Suprapubic skin (tissue), 4 donors: ENCODE measurements around the gene FILIP1L. TPM values are rescaled to one million over a fixed set of nuclear protein-coding genes. Genes with fewer than 3 reads are reported as not detected.

Source experiments
- DNase-seq, 2 donors: peaks; one replicate each; pipeline ENCODE4 v3.0.0-alpha.2; 2019; ENCODE audit warnings: low spot score in 2 of 2
- H3K27ac ChIP-seq: fragments of 200-600 bp; sonication (generic); one replicate; pipeline ENCODE4 v1.5.1; 2019
- H3K27me3 ChIP-seq: fragments of 200-600 bp; sonication (generic); one replicate; pipeline ENCODE4 v1.5.1; 2019
- H3K36me3 ChIP-seq: fragments of 200-600 bp; sonication (generic); one replicate; pipeline ENCODE4 v1.5.1; 2019
- H3K4me1 ChIP-seq: fragments of 200-600 bp; sonication (generic); one replicate; pipeline ENCODE4 v1.5.1; 2019
- H3K4me3 ChIP-seq: fragments of 200-600 bp; sonication (generic); one replicate; pipeline ENCODE4 v1.5.1; 2019; ENCODE audit warnings: mild to moderate bottlenecking
- H3K9me3 ChIP-seq: fragments of 200-600 bp; sonication (generic); one replicate; pipeline ENCODE4 v1.5.1; 2019
- EP300 ChIP-seq: sonication (generic); formaldehyde crosslinking; IDR thresholded peaks from one replicate; pipeline ENCODE4 v1.6.1; 2017; ENCODE audit warnings: antibody characterized with exemption
- POLR2A ChIP-seq, 2 donors: fragments of 450-650 bp; IDR thresholded peaks; one replicate each; pipeline ENCODE4 v1.6.1; 2017; ENCODE audit warnings: antibody characterized with exemption in 2 of 2, mild to moderate bottlenecking in 2 of 2, moderate library complexity in 2 of 2
- POLR2AphosphoS5 ChIP-seq, 3 donors: sonication (generic); formaldehyde crosslinking; IDR thresholded peaks; one replicate each; pipeline ENCODE4 v1.6.1; 2017; ENCODE audit warnings: antibody characterized with exemption in 3 of 3
- WGBS: methylation state at CpG from one replicate; pipeline ENCODE4 v1.1.5; 2018; 5-methylcytosine and 5-hydroxymethylcytosine counted together
- total RNA-seq, 4 donors: library from RNA; depleted of rRNA; stranded (reverse); fragments of >200 nt; gene quantifications; one replicate each; pipeline ENCODE4 v1.1.0, GENCODE V29; 2016
- TF ChIP-seq, protein P1 (sequence below), 2 donors: fragments of 200-600 bp in 1 of 2; fragments of 450-650 bp in 1 of 2; sonication (generic) in 1 of 2; IDR thresholded peaks; one replicate each; pipeline ENCODE4 v1.5.1; 2016 to 2019; ENCODE audit warnings: antibody characterized with exemption in 2 of 2, mild to moderate bottlenecking in 1 of 2, moderate library complexity in 1 of 2

The FILIP1L gene
- total RNA-seq, 4 donors from 2014 or later: 14.0 to 19.9 (median 15.9) TPM

- H3K36me3 ChIP-seq: no peaks in the 10 kb centered on the region
- H3K4me3 ChIP-seq: no peak overlapping the region
- H3K4me1 ChIP-seq: peaks cover 17% of the 10 kb centered on the region
- no peak for DNase-seq
- H3K27me3 ChIP-seq: no peaks in the 10 kb centered on the region
- H3K27ac ChIP-seq: no peak overlapping the region
- no peaks in the 10 kb centered on the region for H3K9me3 ChIP-seq
- WGBS: 76% methylated on average over 1 of the region's 1 CpG
- no peak for TF ChIP-seq POLR2A (IDR thresholded peaks at IDR 0.05)
- TF ChIP-seq, protein P1, sequence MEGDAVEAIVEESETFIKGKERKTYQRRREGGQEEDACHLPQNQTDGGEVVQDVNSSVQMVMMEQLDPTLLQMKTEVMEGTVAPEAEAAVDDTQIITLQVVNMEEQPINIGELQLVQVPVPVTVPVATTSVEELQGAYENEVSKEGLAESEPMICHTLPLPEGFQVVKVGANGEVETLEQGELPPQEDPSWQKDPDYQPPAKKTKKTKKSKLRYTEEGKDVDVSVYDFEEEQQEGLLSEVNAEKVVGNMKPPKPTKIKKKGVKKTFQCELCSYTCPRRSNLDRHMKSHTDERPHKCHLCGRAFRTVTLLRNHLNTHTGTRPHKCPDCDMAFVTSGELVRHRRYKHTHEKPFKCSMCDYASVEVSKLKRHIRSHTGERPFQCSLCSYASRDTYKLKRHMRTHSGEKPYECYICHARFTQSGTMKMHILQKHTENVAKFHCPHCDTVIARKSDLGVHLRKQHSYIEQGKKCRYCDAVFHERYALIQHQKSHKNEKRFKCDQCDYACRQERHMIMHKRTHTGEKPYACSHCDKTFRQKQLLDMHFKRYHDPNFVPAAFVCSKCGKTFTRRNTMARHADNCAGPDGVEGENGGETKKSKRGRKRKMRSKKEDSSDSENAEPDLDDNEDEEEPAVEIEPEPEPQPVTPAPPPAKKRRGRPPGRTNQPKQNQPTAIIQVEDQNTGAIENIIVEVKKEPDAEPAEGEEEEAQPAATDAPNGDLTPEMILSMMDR (IDR thresholded peaks at IDR 0.05): no peak
- TF ChIP-seq EP300: no peak
- no peak for TF ChIP-seq POLR2AphosphoS5 (IDR thresholded peaks at IDR 0.05)
These were observed 163.4 kb downstream of the FILIP1L start for GRCh38 chr3:99950921-99951320.

- 87% methylated on average over 5 of the region's 5 CpGs for WGBS
- H3K4me3 ChIP-seq: no peak overlapping the region
- DNase-seq: no peak
- H3K4me1 ChIP-seq: peaks cover 25% of the 10 kb centered on the region
- H3K27ac ChIP-seq: no peak overlapping the region
- no peaks in the 10 kb centered on the region for H3K27me3 ChIP-seq
- no peaks in the 10 kb centered on the region for H3K9me3 ChIP-seq
- TF ChIP-seq EP300 (no peak), POLR2AphosphoS5 (IDR thresholded peaks at IDR 0.05) (no peak), POLR2A (IDR thresholded peaks at IDR 0.05) (no peak)
- TF ChIP-seq, protein P1 (IDR thresholded peaks at IDR 0.05): no peak
- no peaks in the 10 kb centered on the region for H3K36me3 ChIP-seq
These were observed 164.2 kb downstream of the FILIP1L start for GRCh38 chr3:99949956-99950670.

- TF ChIP-seq, protein P1 (IDR thresholded peaks at IDR 0.05): no peak
- TF ChIP-seq POLR2AphosphoS5 (IDR thresholded peaks at IDR 0.05) (no peak), POLR2A (IDR thresholded peaks at IDR 0.05) (no peak), EP300 (no peak)
- DNase-seq: no peak
- Histone ChIP-seq H3K36me3 (no peaks in the 10 kb centered on the region), H3K9me3 (no peaks in the 10 kb centered on the region), H3K27me3 (no peaks in the 10 kb centered on the region), H3K27ac (no peak overlapping the region), H3K4me1 (peaks cover 34% of the 10 kb centered on the region), H3K4me3 (no peak overlapping the region)
- WGBS: 92% methylated on average over 1 of the region's 1 CpG
These were observed 165.7 kb downstream of the FILIP1L start for GRCh38 chr3:99948467-99949089.

- no peak for TF ChIP-seq POLR2A (IDR thresholded peaks at IDR 0.05)
- Histone ChIP-seq H3K9me3 (no peaks in the 10 kb centered on the region), H3K4me3 (no peak overlapping the region), H3K27me3 (no peaks in the 10 kb centered on the region), H3K36me3 (no peaks in the 10 kb centered on the region), H3K27ac (no peak overlapping the region), H3K4me1 (peaks cover 34% of the 10 kb centered on the region)
- no peak for DNase-seq
- WGBS: 91% methylated on average over 3 of the region's 3 CpGs
These were observed 166.9 kb downstream of the FILIP1L start for GRCh38 chr3:99947356-99947755.

DNA sequence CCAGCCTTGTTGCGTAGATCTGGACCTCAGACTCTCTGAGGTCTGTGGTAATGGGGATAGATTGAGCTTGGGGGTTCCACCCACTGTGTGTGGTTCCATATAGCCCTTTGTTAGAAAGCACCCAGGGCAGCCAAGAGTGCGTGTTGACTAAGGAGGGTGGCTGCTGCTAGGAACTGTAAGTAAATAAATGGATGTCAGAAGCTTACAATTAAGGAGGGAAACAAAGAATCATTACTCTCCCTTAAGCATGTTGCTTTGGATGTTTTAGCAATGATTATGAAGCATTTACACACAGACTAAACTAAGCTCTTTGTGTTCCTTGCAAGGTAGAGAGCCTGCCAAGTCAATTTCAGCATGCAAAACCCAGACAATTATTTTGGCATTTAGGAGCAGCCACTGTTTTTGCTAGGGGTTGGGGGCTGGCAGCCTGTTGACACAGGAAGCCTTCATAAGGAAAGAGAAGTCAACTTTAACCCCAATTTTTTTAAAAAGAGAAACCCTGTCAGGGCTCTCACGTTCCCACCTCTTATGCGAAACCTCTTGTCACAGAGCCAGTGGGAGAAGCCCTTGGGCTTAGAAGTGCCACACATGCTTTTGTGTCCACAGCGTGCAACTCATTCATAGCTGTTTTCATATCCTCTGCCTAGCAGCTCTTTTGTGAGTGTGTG, 168.8 kb downstream of the FILIP1L start:
- H3K4me1 ChIP-seq: peaks cover 39% of the 10 kb centered on the region
- no peak overlapping the region for H3K4me3 ChIP-seq
- WGBS: 46% methylated on average over 5 of the region's 5 CpGs
- H3K27me3 ChIP-seq: no peaks in the 10 kb centered on the region
- peak in 1 of 3 donors; percentile 24 for TF ChIP-seq POLR2AphosphoS5 (IDR thresholded peaks at IDR 0.05)
- TF ChIP-seq, protein P1 (IDR thresholded peaks at IDR 0.05): no peak
- peak overlapping the region; percentile 70 for H3K27ac ChIP-seq
- H3K36me3 ChIP-seq: no peaks in the 10 kb centered on the region
- DNase-seq: no peak
- H3K9me3 ChIP-seq: no peaks in the 10 kb centered on the region
